NOMO-1 treated with DMSO at 0.1 percent for 48 hours (cell line): ENCODE measurements around the gene GSK3A.
A peak's percentile ranks its signal among the peaks of the same experiment; 100 is the strongest.

Experiments
- DNase-seq: peaks from one replicate; lab custom pipeline; 2025; ENCODE audit not compliant: unreplicated experiment; lab: John Stamatoyannopoulos, UW

The GSK3A gene

GRCh38 chr19:42249769-42250168 is 7.4 kb upstream of the GSK3A start:
- no peak for DNase-seq

GRCh38 chr19:42249149-42249750 is 6.8 kb upstream of the GSK3A start:
- DNase-seq, result no peak

GRCh38 chr19:42248270-42249148 is 6.1 kb upstream of the GSK3A start:
- DNase-seq, result no peak

DNA sequence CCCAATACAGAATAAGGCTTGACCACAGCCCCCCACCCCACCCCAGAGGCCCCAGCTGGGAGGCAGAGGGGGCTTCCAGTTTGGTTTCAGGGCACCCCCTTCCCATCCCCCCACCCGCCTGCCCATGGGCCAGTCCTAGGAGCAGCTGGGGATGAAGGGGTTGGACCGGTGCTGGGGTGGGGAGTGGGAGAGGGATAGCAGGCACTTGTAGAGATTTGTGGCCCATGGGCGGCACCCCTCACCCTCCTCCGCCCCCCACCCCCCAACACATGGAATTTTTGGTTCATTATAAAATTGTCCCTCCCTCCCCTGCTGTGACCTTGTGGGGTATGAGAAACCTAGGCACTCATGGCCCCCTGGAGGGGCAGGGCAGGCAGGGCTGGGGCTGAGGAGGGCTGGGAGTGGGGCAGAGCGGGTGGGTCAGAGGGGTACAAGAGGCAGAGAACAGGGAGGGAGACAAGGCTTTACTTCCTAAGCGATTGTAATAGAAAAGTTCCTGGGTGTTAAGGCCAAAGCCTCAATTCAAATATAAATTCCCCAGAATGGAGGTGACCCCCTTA is 5.3 kb upstream of the GSK3A start:
- DNase-seq, result no peak

DNA sequence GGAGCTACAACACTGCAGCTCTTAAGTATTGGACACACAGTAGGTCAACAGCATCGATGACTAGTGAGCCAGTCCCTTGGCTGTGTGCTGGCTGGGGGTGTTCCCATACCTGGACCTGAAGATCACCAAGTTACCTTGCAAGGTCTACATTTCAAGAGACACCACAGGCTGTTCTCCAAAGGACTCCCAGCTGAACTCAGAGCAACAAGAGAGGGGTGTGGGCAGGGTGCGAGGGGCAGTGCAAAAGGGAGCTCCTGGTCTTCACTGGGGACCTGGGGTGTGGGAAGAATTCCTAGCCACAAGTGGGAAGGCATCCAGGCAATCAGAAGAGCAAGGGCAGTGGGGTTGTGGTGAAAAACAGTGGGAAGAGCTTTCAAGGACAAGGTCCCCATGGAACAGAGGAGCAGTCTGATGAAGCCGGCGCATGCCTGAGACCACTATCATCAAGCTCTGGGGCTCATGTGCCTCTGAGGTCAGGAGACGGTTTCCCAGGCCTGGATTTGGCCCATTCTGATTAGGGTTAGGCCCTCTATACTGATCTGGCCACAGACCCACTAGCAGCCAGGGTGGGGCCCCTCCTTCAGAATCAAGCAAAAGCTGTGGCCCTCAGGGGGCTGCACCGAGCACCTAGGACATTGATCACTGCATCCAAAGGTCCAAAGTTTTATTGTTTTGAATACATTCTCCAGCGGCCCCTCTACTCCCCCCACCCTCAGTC is 4.7 kb upstream of the GSK3A start:
- DNase-seq, result no peak

DNA sequence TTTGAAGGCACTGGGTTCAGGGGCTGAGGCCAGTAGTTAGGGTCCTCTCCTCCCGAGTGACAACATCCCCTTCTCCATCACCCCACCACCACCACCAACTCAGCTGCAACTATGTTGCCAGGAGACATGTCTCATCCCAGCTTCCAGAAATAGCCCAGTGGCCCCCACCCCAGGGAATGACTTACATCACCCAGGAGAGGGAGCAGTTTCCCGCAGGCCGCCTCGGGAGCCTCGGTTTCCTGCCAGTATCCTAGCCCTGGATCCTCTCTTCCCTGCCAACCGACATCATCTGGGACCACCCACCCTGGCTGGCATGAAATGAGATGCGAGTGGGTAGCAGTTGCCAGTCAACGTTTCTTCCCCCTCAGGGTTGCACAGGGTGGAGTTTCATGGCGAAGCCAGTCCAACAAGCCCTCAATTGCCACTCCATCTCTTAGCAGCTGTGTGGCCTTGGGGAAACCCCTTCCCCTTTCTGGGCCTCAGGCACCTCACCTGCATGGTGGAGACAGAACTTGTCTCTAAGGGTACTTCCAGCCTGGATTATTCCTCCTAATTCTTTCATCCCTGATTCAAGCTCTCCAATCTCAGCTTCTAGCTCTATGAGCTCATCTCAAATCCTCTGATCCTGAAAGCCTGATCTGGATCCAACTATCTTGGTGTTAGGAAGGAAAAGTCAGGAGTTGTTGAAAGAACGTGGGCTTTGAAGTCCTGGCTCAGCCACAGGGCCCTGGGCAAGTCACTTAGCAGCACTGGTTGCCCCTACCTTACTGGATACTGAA is 3.9 kb upstream of the GSK3A start:
- DNase-seq, result no peak

- DNase-seq, result no peak
Observed at GRCh38 chr19:42245231-42245630, 2.8 kb upstream of the GSK3A start.

DNA sequence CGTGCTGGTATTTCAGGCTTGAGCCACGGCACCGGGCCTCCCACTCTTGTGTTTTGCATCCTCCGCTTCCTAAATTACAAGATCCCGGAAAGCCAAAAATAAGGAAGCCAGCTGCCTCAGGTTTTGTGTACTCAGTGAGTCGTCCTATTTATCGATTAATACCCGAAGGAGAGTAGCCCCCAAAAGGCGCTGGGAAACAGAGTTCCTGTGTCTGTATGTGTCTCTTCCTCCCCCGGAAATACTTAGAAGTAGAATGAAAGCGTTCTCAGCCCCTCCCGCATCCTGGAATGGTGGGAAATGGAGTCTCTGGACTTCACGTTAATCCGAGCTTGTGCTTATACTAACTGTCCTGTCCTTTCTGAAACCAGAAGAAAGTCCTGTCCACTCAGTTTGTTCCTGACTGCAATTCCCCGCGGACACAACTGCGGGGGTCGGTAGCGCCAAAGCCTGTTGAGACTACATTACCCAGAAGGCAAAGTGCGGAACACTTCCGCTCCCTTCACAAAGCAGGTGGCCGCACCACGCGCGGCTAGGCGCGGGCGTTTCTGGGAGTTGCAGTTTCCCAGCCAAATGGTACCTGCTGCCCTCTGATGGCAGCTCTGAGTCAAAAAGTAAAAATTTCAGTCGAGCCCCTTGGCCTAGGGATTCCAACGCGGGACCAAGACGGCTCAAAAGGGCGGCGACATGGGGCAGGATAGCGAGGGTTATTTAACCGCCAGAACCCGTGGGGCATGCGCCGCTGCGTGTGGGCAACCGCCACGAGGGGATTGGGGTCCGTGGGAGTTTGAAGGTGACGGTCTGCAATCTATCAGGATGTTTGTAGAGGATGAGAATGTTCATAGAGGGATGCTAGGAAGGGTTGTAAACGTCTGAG is 2.2 kb upstream of the GSK3A start:
- DNase-seq, result peak; percentile 94

- DNase-seq, result no peak
Observed at GRCh38 chr19:42242069-42242511, 312 bp downstream of the GSK3A start.

DNA sequence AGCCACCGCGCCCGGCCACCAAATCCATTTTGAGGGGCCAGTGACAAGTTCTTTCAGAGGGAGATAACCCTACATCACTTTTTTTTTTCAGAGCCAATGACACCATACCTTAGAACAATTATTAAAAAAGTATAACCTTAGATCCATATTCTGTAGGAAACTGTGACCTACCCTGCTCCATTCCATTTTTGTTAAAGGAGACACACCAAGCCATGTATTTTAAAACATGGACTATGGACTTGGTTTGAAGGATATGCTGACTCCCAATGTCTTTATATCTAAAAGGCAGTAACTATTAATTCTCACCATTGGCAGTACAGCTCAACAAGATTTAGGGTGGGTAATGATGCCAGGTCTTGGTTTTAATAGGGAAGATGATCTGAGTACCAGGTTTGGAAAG is 1.1 kb downstream of the GSK3A start:
- DNase-seq, result no peak

DNA sequence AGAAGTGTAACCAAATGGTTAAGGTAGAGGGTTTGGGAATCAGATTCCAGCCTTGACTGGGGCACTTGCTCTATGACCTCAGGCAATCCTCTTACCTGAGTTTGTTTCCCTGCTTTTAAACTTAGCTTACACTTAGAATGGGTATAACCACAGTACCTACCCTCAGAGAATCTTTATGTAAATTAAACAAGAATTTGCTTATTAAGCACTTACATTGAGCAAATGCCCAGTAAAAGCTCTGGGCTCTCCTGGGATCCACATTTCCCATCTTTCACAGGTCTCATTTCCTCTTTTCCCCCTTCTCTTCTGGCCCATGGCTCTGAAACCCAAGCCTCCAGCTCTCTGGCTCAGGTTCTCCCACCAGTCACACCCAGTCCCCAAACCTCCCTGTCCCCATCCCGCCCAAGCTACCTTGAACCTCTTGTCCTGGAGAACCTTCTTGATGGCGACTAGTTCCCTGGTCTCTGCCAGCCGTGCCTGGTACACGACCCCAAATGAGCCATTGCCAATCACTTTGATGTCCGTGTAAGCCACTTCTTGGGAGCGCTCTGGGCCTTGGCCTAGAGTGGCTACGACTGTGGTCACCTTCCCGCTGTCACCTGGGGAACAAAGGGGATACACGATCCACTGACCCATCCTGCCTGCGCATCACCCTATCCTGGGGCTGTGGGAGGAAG is 2.7 kb downstream of the GSK3A start:
- DNase-seq, result no peak

DNA sequence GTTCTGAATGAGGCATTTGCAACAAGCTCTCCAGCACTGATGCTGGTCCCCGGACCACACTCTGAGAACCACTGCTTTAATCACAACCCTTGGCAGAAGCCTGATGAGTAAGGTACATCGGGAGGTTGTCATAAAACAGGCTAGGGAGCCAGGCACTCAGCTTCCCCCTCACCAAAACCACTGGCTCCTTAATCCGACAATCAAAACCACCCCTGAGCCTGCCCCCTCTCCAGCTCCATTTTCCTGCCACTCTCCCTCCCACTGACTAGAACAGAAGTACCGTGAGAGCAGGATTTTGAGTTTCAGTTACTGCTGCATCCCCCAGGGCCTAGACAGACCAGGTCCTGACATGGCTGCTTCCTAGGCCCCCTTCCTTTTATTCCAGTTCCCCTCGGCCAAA is 7.2 kb downstream of the GSK3A start:
- no peak for DNase-seq

- DNase-seq, result no peak
Observed at GRCh38 chr19:42234364-42234763, 8.0 kb downstream of the GSK3A start.

- DNase-seq, result no peak
Observed at GRCh38 chr19:42233678-42234292, 8.6 kb downstream of the GSK3A start.

DNA sequence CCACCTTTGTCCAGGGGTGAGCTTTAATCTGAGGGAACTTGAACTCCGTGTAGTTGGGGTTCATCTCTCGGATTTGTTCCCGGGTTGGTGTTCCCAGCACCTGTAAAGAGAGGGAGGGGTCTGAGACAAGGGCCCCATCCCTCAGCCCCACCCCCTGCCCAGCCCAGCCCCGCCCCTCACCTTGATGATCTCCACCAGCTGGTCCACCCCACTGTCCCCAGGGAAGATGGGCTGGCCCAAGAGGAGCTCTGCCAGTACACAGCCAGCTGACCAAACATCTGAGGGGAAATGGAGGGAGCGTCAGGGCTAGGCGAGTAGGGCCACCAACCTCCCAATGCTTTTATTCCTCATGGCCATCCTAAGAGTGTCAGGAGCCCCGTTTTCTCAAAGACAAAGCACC is 9.3 kb downstream of the GSK3A start:
- no peak for DNase-seq

- no peak for DNase-seq
Observed at GRCh38 chr19:42232435-42232834, 10.0 kb downstream of the GSK3A start.

- no peak for DNase-seq
Observed at GRCh38 chr19:42230571-42230970, 11.8 kb downstream of the GSK3A start.

- DNase-seq, result no peak
Observed at GRCh38 chr19:42229855-42230351, 12.5 kb downstream of the GSK3A start.
